T-helper 2 cell treated with Interferon-gamma antibody and Interleukin-4, amounts not matched to agents 5 μg/mL and 100 μg/mL, for 36 hours (primary cell): ENCODE data around the gene MYCBPAP.
A peak's percentile ranks its signal among the peaks of the same experiment; 100 is the strongest.

Experiments
- DNase-seq: peaks from one replicate; pipeline ENCODE4 v3.0.0; 2021; ENCODE audit warnings: low spot score
- H3K27ac Mint-ChIP-seq: one replicate; pipeline ENCODE4 v1.8.0; 2021; ENCODE audit warnings: mild to moderate bottlenecking, mixed read lengths
- H3K27me3 Mint-ChIP-seq: one replicate; pipeline ENCODE4 v1.8.0; 2021; ENCODE audit warnings: low read depth, mixed read lengths
- H3K36me3 Mint-ChIP-seq: one replicate; pipeline ENCODE4 v1.8.0; 2021; ENCODE audit warnings: low read depth, mixed read lengths
- H3K4me1 Mint-ChIP-seq: one replicate; pipeline ENCODE4 v1.8.0; 2021; ENCODE audit warnings: low read depth, mixed read lengths
- H3K4me3 Mint-ChIP-seq: one replicate; pipeline ENCODE4 v1.8.0; 2022; ENCODE audit warnings: mild to moderate bottlenecking, moderate library complexity, mixed read lengths
- H3K9me3 Mint-ChIP-seq: one replicate; pipeline ENCODE4 v1.8.0; 2021; ENCODE audit warnings: mixed read lengths

Gene MYCBPAP, protein sequence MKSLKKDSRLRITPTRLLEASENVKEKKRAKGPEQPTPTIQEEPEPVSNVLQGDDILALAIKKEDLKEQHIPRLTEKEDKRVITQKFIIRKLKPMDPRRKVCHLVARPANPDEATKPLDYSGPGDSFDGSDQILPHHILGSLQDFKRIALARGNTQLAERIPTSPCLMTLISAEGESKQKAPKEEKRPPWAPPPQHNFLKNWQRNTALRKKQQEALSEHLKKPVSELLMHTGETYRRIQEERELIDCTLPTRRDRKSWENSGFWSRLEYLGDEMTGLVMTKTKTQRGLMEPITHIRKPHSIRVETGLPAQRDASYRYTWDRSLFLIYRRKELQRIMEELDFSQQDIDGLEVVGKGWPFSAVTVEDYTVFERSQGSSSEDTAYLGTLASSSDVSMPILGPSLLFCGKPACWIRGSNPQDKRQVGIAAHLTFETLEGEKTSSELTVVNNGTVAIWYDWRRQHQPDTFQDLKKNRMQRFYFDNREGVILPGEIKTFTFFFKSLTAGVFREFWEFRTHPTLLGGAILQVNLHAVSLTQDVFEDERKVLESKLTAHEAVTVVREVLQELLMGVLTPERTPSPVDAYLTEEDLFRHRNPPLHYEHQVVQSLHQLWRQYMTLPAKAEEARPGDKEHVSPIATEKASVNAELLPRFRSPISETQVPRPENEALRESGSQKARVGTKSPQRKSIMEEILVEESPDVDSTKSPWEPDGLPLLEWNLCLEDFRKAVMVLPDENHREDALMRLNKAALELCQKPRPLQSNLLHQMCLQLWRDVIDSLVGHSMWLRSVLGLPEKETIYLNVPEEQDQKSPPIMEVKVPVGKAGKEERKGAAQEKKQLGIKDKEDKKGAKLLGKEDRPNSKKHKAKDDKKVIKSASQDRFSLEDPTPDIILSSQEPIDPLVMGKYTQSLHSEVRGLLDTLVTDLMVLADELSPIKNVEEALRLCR

DNA sequence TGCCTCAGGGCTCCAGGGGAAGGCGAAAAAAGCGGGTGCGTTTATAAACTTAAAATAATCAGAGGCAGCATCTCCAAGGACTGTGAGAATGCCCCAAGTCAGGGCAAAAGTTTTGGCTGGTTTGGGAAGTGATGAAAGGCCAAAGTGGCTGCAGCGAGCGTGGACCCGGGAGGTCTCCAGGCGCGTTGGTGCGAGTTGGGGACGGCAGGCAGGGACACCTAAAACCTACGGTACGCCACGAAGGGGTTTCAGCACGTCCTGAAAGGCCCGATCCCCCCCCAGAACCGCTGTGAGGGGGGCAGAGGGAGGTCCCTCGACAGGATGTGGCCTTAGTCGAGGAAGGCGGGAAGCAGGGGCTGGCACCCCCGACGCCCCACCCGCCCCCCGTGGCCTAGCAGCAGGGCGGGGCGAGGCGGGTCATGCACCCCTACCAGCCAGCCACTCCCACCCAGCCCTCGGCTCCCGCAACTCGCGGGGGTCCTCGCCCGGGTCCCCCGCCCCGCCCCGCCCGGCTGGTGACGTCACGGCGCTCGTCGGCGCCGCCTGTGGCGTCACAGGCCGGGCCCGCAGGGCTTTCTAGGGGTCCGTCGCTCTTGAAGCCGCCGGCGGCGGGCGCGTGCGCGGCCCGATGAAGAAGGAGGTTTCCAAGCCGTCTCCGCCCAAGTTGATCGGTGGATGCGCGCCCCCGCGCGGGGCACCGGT is at the start of gene MYCBPAP:
Gene MYCBPAP (plus strand): TSS at position 569 of the 702 bp plus-strand sequence. CDS start 236 bp downstream, outside the sequence.
- peak; percentile 83 for DNase-seq
- H3K27ac Mint-ChIP-seq, result peak within 1 kb of the TSS; percentile 96
- H3K27me3 Mint-ChIP-seq, result no peaks in the 10 kb centered on the region
- peaks cover 54% of the 10 kb centered on the region for H3K4me1 Mint-ChIP-seq
- peaks cover 3% of the 10 kb centered on the region for H3K36me3 Mint-ChIP-seq
- H3K9me3 Mint-ChIP-seq, result no peaks in the 10 kb centered on the region
- peak within 1 kb of the TSS; percentile 95 for H3K4me3 Mint-ChIP-seq

DNA sequence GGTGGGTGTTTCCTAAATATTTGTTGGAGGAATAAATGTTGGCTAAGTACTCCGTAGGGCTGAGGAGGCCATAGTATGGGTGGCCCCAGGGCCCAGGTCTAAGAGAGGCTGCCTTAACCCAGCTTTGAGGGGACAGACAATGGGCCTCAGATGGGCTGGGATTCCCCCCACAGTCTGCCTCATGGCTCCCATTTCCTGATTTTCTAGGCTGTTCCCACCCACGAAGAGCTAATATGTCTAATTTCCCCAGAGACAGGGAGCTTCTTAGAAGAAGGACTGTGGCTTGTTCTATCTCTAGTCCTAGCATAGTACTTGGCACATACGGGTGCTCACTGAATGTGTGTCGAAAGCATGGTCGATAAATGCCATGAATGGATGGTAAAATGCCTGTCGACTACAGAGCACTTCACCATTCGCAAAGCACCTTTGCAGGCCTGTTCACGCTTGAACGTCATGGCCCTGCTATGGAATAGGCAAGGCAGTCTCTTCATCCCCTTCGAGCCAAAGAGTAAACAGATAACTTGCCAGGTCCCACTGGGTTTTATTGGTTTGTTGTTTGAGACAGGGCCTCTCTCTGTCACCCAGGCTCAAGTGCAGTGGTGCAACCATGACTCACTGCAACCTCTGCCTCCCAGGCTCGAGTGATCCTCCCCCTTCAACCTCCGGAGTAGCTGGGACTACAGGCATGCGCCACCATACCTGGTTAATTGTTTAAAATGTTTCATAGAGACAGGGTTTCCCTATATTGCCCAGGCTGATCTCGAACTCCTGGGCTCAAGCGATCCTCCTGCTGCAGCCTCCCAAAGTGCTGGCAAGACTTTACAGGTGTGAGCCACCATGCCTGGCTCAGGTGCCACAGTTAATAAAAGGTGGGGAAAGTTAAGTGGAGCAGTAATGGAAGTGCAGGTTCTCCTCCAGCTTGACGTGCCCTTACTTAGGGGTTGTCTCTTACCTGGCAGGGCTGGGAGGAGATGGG is 49.2 kb upstream of the MYCBPAP start:
- Mint-ChIP-seq H3K27ac (no peak overlapping the region), H3K36me3 (no peaks in the 10 kb centered on the region), H3K9me3 (no peaks in the 10 kb centered on the region), H3K4me3 (no peak overlapping the region), H3K27me3 (no peaks in the 10 kb centered on the region), H3K4me1 (no peaks in the 10 kb centered on the region)
- DNase-seq, result no peak

DNA sequence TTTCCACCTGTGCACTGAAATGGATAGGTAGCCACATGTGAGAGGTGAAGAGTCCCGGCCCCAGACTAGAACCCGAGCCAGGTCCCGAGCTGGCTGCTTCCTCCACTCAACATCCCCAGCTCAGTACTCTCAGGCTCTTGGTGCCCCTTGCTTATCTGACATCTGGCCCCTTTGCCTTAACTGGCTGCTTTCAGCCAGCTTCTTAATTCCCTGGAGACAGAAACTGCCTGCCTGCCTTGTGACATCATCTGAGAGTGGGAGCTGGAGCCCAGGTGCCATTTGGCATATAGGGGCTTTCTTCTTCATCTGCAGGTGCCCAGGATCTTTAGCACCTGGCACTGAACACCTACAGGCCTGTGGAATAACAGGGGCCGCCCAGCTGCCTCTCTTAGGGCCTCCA is 48.5 kb upstream of the MYCBPAP start:
- Mint-ChIP-seq H3K4me1 (no peaks in the 10 kb centered on the region), H3K4me3 (no peak overlapping the region), H3K36me3 (no peaks in the 10 kb centered on the region), H3K9me3 (no peaks in the 10 kb centered on the region), H3K27me3 (no peaks in the 10 kb centered on the region), H3K27ac (no peak overlapping the region)
- DNase-seq, result no peak

DNA sequence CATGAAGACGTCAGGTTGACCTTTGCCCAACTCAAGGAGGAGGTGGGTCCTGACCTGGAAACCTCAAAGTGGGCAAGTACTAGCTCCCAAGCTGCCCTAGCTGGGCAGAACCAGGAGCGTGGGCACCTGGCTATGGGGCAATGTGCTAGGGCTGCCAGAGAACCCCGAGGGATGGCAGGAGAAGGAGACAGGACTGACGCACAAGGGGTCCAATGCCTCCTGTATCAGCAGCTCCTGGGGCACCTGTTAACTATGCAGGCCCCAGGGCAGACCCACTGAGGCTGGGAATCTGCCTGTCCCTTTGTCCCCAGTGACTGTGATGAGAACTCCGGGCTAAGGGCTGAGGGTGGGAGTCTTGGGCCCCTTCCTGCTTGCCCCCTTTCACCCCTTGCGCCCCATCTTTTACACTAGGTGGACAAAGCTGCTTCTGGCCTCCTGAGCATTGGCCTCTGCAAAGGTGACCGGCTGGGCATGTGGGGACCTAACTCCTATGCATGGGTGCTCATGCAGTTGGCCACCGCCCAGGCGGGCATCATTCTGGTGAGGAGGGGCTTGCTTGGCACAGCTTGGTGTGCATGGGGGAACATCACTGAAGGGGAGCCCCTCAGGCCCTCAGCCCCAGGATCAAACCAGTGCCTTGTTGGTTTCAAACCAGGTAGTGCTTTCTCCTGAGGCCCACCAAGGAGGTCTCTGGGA is 47.3 kb upstream of the MYCBPAP start:
- H3K27ac Mint-ChIP-seq, result no peak overlapping the region
- no peak for DNase-seq
- no peaks in the 10 kb centered on the region for H3K4me1 Mint-ChIP-seq
- no peaks in the 10 kb centered on the region for H3K27me3 Mint-ChIP-seq
- H3K4me3 Mint-ChIP-seq, result no peak overlapping the region
- no peaks in the 10 kb centered on the region for H3K36me3 Mint-ChIP-seq
- no peaks in the 10 kb centered on the region for H3K9me3 Mint-ChIP-seq

DNA sequence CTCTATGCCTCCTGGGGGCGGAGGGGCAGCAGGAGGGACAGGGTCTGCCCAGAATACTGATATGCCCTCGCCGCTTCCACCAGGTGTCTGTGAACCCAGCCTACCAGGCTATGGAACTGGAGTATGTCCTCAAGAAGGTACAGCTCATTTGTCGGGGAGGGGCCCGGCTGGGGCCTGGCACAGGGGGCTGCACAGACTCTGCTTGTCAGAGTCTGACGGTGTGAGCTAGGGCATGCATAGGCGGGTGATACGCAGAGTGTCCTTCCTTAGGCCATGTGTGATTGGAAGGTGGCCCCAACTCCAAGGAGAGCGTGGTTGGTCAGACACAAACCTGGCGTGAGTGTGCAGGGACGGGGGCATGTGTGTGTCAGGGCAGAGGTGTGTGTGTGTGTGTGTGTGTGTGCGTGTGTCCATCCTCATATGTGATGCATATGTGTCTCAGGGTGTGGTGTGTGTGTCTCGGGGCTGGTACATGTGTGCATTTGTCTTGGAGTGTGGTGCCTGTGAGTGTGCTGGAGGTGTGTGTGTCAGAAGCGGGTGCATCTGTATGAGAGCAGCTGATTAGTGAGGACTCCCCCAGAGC is 46.6 kb upstream of the MYCBPAP start:
- no peaks in the 10 kb centered on the region for H3K4me1 Mint-ChIP-seq
- no peaks in the 10 kb centered on the region for H3K36me3 Mint-ChIP-seq
- no peak for DNase-seq
- no peaks in the 10 kb centered on the region for H3K27me3 Mint-ChIP-seq
- H3K9me3 Mint-ChIP-seq, result no peaks in the 10 kb centered on the region
- no peak overlapping the region for H3K27ac Mint-ChIP-seq
- H3K4me3 Mint-ChIP-seq, result no peak overlapping the region

DNA sequence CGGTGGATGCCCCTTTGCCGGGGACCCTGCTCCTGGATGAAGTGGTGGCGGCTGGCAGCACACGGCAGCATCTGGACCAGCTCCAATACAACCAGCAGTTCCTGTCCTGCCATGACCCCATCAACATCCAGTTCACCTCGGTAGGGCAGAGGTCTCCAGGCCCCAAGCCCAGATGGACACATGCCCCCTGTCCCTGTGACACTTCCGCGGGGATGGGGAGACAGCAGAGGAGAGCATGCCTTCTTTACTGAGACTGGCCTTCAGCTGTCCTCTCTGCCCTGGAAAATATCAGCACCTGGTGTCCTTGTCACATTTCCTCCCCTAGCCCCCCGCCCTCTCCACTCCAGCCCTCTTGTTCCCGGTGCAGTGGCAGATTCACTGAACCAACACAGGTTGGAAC is 45.8 kb upstream of the MYCBPAP start:
- H3K4me1 Mint-ChIP-seq, result no peaks in the 10 kb centered on the region
- no peak overlapping the region for H3K27ac Mint-ChIP-seq
- no peaks in the 10 kb centered on the region for H3K9me3 Mint-ChIP-seq
- H3K27me3 Mint-ChIP-seq, result peaks cover 5% of the 10 kb centered on the region
- H3K36me3 Mint-ChIP-seq, result no peaks in the 10 kb centered on the region
- DNase-seq, result no peak
- H3K4me3 Mint-ChIP-seq, result no peak overlapping the region

DNA sequence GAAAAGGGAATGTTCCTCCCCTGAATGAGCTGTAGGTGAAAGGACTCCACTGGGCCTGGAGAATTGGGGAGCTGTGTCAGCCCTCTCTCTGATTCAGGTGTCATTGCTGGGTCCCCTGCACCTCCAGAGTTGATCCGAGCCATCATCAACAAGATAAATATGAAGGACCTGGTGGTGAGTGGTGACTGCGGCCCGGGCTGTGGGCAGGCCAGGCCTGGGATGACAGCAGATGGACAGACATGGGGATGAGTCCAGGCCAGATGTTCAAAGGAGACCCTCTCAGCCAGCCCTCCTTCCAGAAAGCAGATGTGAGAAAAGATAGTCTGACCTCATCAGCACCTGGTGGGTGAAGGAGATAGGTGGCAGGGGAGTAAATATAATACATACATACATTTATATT is 44.1 kb upstream of the MYCBPAP start:
- H3K36me3 Mint-ChIP-seq, result no peaks in the 10 kb centered on the region
- H3K4me3 Mint-ChIP-seq, result no peak overlapping the region
- no peak overlapping the region for H3K27ac Mint-ChIP-seq
- no peak for DNase-seq
- H3K27me3 Mint-ChIP-seq, result peaks cover 16% of the 10 kb centered on the region
- no peaks in the 10 kb centered on the region for H3K4me1 Mint-ChIP-seq
- no peaks in the 10 kb centered on the region for H3K9me3 Mint-ChIP-seq

DNA sequence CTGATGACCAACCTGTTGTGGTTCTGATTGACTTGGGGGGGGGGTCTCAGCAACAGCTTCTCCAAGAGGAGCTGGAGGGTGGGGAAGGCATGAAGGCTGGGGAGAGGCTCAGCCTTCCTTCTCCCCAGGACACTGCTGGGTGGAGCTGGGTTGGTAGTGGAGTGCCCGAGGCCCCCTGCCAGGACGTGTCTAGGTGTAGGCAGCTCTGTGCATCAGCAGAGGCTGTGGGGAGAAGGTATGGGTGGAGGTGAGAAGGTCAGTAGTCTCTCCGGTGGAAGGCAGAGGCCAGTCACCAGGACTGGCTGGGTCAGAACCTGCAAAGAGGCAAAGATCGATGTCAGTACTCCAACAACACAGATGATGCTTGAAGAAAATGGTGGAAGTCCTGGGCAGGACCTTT is 43.5 kb upstream of the MYCBPAP start:
- H3K27ac Mint-ChIP-seq, result no peak overlapping the region
- H3K4me3 Mint-ChIP-seq, result no peak overlapping the region
- peaks cover 19% of the 10 kb centered on the region for H3K27me3 Mint-ChIP-seq
- no peaks in the 10 kb centered on the region for H3K4me1 Mint-ChIP-seq
- no peaks in the 10 kb centered on the region for H3K36me3 Mint-ChIP-seq
- no peak for DNase-seq
- H3K9me3 Mint-ChIP-seq, result no peaks in the 10 kb centered on the region

DNA sequence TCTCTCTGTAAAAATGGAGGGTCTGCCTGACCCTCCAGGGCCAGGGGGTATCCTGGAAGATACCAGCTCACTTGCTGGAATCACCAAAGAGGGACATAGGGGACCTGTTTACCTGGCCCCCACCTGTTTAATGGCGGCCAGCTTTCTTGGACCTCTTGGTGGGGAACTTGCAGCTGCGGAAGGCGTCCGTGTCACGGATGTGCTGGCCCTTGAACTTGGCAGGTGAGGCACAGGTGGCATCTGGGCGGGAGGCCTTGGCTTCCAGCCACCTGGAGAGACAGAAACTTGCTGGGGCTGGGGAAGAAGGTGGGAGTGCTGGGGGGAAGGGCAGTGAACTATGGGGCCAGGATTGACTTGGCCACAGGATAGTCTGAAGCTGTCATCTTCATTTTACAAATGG is 43.1 kb upstream of the MYCBPAP start:
- H3K9me3 Mint-ChIP-seq, result no peaks in the 10 kb centered on the region
- no peak for DNase-seq
- no peaks in the 10 kb centered on the region for H3K36me3 Mint-ChIP-seq
- H3K4me1 Mint-ChIP-seq, result no peaks in the 10 kb centered on the region
- H3K27me3 Mint-ChIP-seq, result peaks cover 19% of the 10 kb centered on the region
- no peak overlapping the region for H3K4me3 Mint-ChIP-seq
- no peak overlapping the region for H3K27ac Mint-ChIP-seq

DNA sequence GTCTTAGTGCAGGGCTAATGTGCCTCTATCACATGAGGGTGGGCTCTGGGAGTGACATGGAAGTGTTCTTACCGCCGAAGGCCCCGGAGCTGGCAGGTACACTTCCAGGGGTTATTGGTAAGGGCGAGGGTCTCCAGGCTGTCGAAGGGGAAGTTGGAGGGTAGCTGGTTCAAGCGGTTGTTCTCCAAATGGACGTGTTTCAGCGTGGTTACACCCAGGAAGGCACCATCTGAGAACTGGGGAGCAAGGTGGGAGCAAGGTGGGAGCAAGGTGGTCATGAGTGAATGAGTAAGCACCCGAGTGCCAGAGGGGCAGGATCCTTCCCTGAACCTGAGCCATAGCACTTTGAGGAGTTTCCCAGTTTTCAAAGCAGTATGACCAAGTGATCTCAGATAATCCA is 42.6 kb upstream of the MYCBPAP start:
- H3K27me3 Mint-ChIP-seq, result peaks cover 23% of the 10 kb centered on the region
- DNase-seq, result no peak
- no peaks in the 10 kb centered on the region for H3K36me3 Mint-ChIP-seq
- H3K27ac Mint-ChIP-seq, result no peak overlapping the region
- no peaks in the 10 kb centered on the region for H3K4me1 Mint-ChIP-seq
- H3K4me3 Mint-ChIP-seq, result no peak overlapping the region
- no peaks in the 10 kb centered on the region for H3K9me3 Mint-ChIP-seq

DNA sequence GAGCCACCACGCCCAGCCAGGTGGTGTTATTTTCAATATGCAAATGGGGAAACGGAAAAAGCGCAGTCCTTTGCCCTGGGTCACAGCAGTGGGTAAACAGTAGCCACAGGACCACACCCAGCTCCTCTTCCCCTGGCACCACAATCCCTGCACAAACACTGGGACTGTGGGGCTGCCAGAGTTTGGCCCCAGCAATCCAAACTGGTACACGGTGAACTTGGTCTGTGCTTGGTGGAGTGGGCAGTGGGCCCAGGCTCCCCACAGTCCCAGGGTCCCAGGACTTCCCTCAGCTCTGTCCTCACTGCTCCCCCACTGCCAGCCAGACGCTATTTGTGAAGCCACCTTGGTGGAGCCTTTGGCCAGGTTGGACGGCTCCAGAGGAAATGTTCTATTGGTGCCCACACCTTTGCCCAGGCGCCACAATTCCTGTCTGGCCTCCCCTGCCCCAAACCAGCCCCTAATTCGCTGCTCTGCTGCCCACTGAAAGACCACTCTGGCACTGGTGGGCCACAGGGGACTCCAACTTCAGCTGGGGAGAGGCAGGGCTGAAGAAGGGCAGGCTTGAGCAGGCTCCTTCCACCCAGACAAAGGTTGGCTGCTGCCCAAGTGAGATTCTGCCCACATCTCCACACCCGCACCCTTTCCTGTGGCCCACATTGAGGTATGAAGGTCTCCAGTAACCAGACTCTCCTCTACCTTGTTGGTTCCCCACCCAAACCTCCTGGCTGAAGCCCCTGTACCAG is 41.7 kb upstream of the MYCBPAP start:
- Mint-ChIP-seq H3K4me1 (no peaks in the 10 kb centered on the region), H3K27ac (no peak overlapping the region), H3K9me3 (no peaks in the 10 kb centered on the region), H3K4me3 (no peak overlapping the region), H3K36me3 (no peaks in the 10 kb centered on the region), H3K27me3 (peaks cover 26% of the 10 kb centered on the region)
- no peak for DNase-seq
